Esophagus squamous epithelium (tissue), 4 donors: Measurements from ENCODE around the gene DDAH1.

ENCODE experiments used
- POLR2A ChIP-seq, 4 donors: fragments of 450-650 bp; IDR thresholded peaks; one replicate each; pipeline ENCODE4 v1.6.1; 2017; ENCODE audit warnings: antibody characterized with exemption in 4 of 4, mild to moderate bottlenecking in 4 of 4, moderate library complexity in 3 of 4
- TF ChIP-seq, protein P1 (sequence below), 6 experiments: fragments of 450-650 bp in 4 of 6; fragments of 200-600 bp in 2 of 6; sonication (generic) in 2 of 6; IDR thresholded peaks; one replicate each; pipeline ENCODE4 v1.5.1; 2016 to 2019; ENCODE audit warnings: antibody characterized with exemption in 6 of 6, mild to moderate bottlenecking in 4 of 6, moderate library complexity in 4 of 6

- TF ChIP-seq, protein P1, sequence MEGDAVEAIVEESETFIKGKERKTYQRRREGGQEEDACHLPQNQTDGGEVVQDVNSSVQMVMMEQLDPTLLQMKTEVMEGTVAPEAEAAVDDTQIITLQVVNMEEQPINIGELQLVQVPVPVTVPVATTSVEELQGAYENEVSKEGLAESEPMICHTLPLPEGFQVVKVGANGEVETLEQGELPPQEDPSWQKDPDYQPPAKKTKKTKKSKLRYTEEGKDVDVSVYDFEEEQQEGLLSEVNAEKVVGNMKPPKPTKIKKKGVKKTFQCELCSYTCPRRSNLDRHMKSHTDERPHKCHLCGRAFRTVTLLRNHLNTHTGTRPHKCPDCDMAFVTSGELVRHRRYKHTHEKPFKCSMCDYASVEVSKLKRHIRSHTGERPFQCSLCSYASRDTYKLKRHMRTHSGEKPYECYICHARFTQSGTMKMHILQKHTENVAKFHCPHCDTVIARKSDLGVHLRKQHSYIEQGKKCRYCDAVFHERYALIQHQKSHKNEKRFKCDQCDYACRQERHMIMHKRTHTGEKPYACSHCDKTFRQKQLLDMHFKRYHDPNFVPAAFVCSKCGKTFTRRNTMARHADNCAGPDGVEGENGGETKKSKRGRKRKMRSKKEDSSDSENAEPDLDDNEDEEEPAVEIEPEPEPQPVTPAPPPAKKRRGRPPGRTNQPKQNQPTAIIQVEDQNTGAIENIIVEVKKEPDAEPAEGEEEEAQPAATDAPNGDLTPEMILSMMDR (IDR thresholded peaks at IDR 0.05): no peak
- TF ChIP-seq POLR2A (IDR thresholded peaks at IDR 0.05): no peak
Measured at GRCh38 chr1:85409516-85409915, 55.4 kb downstream of the DDAH1 start.
